Motor neuron (in vitro differentiated cells): ENCODE measurements around the gene MAB21L1. TPM values are rescaled to one million over a fixed set of nuclear protein-coding genes. Genes with fewer than 3 reads are reported as not detected.
A peak's percentile ranks its signal among the peaks of the same experiment; 100 is the strongest.

ENCODE experiments used
- ATAC-seq, 8 experiments: fragments of 200-7000 bp; cut with Tn5 transposase; replicated peaks in 6 of 8; 2 replicates each; pipeline ENCODE4 v1.8.0; 2021; ENCODE audit warnings: mild to moderate bottlenecking in 8 of 8, moderate library complexity in 8 of 8
- H3K27ac ChIP-seq, 2 donors: fragments of 250-450 bp; sonication (Bioruptor Pico); 2 replicates each; pipeline ENCODE4 v1.9.0; 2021; ENCODE audit warnings: antibody characterized with exemption in 2 of 2, mild to moderate bottlenecking in 2 of 2, moderate library complexity in 1 of 2
- H3K4me1 ChIP-seq, 2 donors: fragments of 250-450 bp; sonication (Bioruptor Pico); replicated peaks in 1 of 2; 2 replicates each; pipeline ENCODE4 v1.6.1; 2021; ENCODE audit warnings: antibody characterized with exemption in 2 of 2, mild to moderate bottlenecking in 2 of 2, moderate library complexity in 1 of 2
- H3K4me3 ChIP-seq, 5 donors: fragments of 250-450 bp; sonication (Bioruptor Pico); 2 replicates each; pipeline ENCODE4 v1.9.0; 2021; ENCODE audit warnings: antibody characterized with exemption in 5 of 5, mild to moderate bottlenecking in 5 of 5, moderate library complexity in 4 of 5
- WGBS, 10 experiments: fragments of 450-650 bp; shearing (Covaris generic); methylation state at CpG; one replicate each; pipeline ENCODE4 v1.0.0; 2022; 5-methylcytosine and 5-hydroxymethylcytosine counted together
- in situ Hi-C, 9 experiments: fragments of 400-800 bp; cut with MboI; loops; one replicate each; pipeline ENCODE4 v1.15.0; 2021; ENCODE audit warnings: low sequenced_read_pairs in 9 of 9, low pct_unique_long_range_greater_than_20kb in 2 of 9; ENCODE audit not compliant: unreplicated experiment in 9 of 9
- total RNA-seq, 8 experiments: library from RNA; unstranded; fragments of 300-600 nt; gene quantifications; 2 replicates each; pipeline versions ENCODE4 v1.2.3 to v1.2.4, GENCODE V29; 2022

MAB21L1 gene
- total RNA-seq, 8 experiments from 2014 or later: 0.31 to 1.5 (median 0.86) TPM

- in situ Hi-C loops: loop anchor here in 1 of 9 experiments (25.0 kb wide), 1 partner anchor 286 kb away; no protein-coding TSS in a partner anchor
- peaks cover 17 to 20% of the 10 kb centered on the region in 2 donors for H3K4me1 ChIP-seq
- H3K4me3 ChIP-seq: no peak overlapping the region
- ATAC-seq: no peak
- H3K27ac ChIP-seq: no peak overlapping the region
Measured at GRCh38 chr13:35498231-35498630, 21.7 kb upstream of the MAB21L1 start.

GRCh38 chr13:35496761-35497386 is 20.4 kb upstream of the MAB21L1 start:
- ATAC-seq: no peak
- WGBS, 10 experiments: 88 to 100% (median 100%) methylated on average over 1 to 2 of the region's 2 CpGs
- H3K4me3 ChIP-seq: no peak overlapping the region
- in situ Hi-C loops: loop anchor here in 1 of 9 experiments (25.0 kb wide), 1 partner anchor 285 kb away; no protein-coding TSS in a partner anchor
- H3K27ac ChIP-seq: no peak overlapping the region
- peaks cover 17 to 20% of the 10 kb centered on the region in 2 donors for H3K4me1 ChIP-seq

GRCh38 chr13:35496006-35496405 is 19.5 kb upstream of the MAB21L1 start:
- no peak overlapping the region for H3K4me3 ChIP-seq
- no peak for ATAC-seq
- H3K4me1 ChIP-seq: peaks cover 14 to 20% of the 10 kb centered on the region in 2 donors
- H3K27ac ChIP-seq: no peak overlapping the region
- in situ Hi-C loops: loop anchor here in 1 of 9 experiments (25.0 kb wide), 1 partner anchor 284 kb away; no protein-coding TSS in a partner anchor
- 0 to 100% (median 86%) methylated on average over 1 of the region's 1 CpG; no CpG with 5 or more reads in 3 of the 10 experiments for WGBS, 10 experiments

GRCh38 chr13:35489050-35489449 is 12.6 kb upstream of the MAB21L1 start:
- H3K4me3 ChIP-seq: no peak overlapping the region
- peak in 2 of 8 experiments; percentile 27 to 37 for ATAC-seq
- WGBS, 10 experiments: 33 to 71% (median 60%) methylated on average over 1 to 4 of the region's 4 CpGs; no CpG with 5 or more reads in 1 of the 10 experiments
- in situ Hi-C loops: loop anchor here in 1 of 9 experiments (25.0 kb wide), 1 partner anchor 277 kb away; no protein-coding TSS in a partner anchor
- no peaks in the 10 kb centered on the region for H3K4me1 ChIP-seq
- H3K27ac ChIP-seq: no peak overlapping the region

GRCh38 chr13:35485424-35485823 is 8.9 kb upstream of the MAB21L1 start:
- no peak overlapping the region for H3K4me3 ChIP-seq
- no peak overlapping the region for H3K27ac ChIP-seq
- H3K4me1 ChIP-seq: no peaks in the 10 kb centered on the region
- no peak for ATAC-seq
- in situ Hi-C loops: loop anchor here in 1 of 9 experiments (25.0 kb wide), 1 partner anchor 273 kb away; no protein-coding TSS in a partner anchor
- WGBS, 10 experiments: 69 to 100% (median 95%) methylated on average over 1 to 3 of the region's 3 CpGs

GRCh38 chr13:35484384-35484783 is 7.9 kb upstream of the MAB21L1 start:
- in situ Hi-C loops: loop anchor here in 1 of 9 experiments (25.0 kb wide), 1 partner anchor 272 kb away; no protein-coding TSS in a partner anchor
- Histone ChIP-seq H3K4me1 (no peaks in the 10 kb centered on the region), H3K4me3 (no peak overlapping the region), H3K27ac (no peak overlapping the region)
- no peak for ATAC-seq
- 0 to 82% (median 76%) methylated on average over 1 to 2 of the region's 2 CpGs; no CpG with 5 or more reads in 2 of the 10 experiments for WGBS, 10 experiments

GRCh38 chr13:35483761-35484160 is 7.3 kb upstream of the MAB21L1 start:
- Histone ChIP-seq H3K27ac (no peak overlapping the region), H3K4me3 (no peak overlapping the region), H3K4me1 (peaks cover 0 to 6% of the 10 kb centered on the region in 2 donors)
- in situ Hi-C loops: loop anchor here in 1 of 9 experiments (25.0 kb wide), 1 partner anchor 271 kb away; no protein-coding TSS in a partner anchor
- ATAC-seq: no peak
- WGBS, 10 experiments: 44 to 100% (median 77%) methylated on average over 1 to 3 of the region's 3 CpGs; no CpG with 5 or more reads in 2 of the 10 experiments

GRCh38 chr13:35482527-35482926 is 6.0 kb upstream of the MAB21L1 start:
- whole genome bisulfite sequencing, 10 experiments: 9 to 89% (median 75%) methylated on average over 1 of the region's 1 CpG; no CpG with 5 or more reads in 1 of the 10 experiments
- Histone ChIP-seq H3K4me3 (no peak overlapping the region), H3K4me1 (peaks cover 0 to 6% of the 10 kb centered on the region in 2 donors), H3K27ac (no peak overlapping the region)
- in situ Hi-C loops: loop anchor here in 1 of 9 experiments (25.0 kb wide), 1 partner anchor 270 kb away; no protein-coding TSS in a partner anchor
- ATAC-seq: no peak

GRCh38 chr13:35481777-35482176 is 5.3 kb upstream of the MAB21L1 start:
- peaks cover under 1 to 6% of the 10 kb centered on the region in 2 donors for H3K4me1 ChIP-seq
- no peak overlapping the region for H3K27ac ChIP-seq
- in situ Hi-C loops: loop anchor here in 1 of 9 experiments (25.0 kb wide), 1 partner anchor 269 kb away; no protein-coding TSS in a partner anchor
- ATAC-seq: no peak
- 33 to 100% (median 86%) methylated on average over 1 to 2 of the region's 2 CpGs for WGBS, 10 experiments
- H3K4me3 ChIP-seq: no peak overlapping the region

GRCh38 chr13:35480346-35480745 is 3.9 kb upstream of the MAB21L1 start:
- Histone ChIP-seq H3K27ac (no peak overlapping the region), H3K4me3 (no peak overlapping the region), H3K4me1 (peaks cover 5 to 6% of the 10 kb centered on the region in 2 donors)
- WGBS, 10 experiments: 13 to 94% (median 81%) methylated on average over 2 of the region's 2 CpGs
- in situ Hi-C loops: loop anchor here in 1 of 9 experiments (25.0 kb wide), 1 partner anchor 268 kb away; no protein-coding TSS in a partner anchor
- no peak for ATAC-seq

- WGBS, 10 experiments: 8 to 75% (median 29%) methylated on average over 1 of the region's 1 CpG; no CpG with 5 or more reads in 1 of the 10 experiments
- Histone ChIP-seq H3K4me1 (peaks cover 5 to 6% of the 10 kb centered on the region in 2 donors), H3K27ac (no peak overlapping the region), H3K4me3 (no peak overlapping the region)
- in situ Hi-C loops: loop anchor here in 1 of 9 experiments (25.0 kb wide), 1 partner anchor 267 kb away; no protein-coding TSS in a partner anchor
- ATAC-seq: no peak
Measured at GRCh38 chr13:35479706-35480105, 3.2 kb upstream of the MAB21L1 start.

GRCh38 chr13:35479038-35479492 is 2.6 kb upstream of the MAB21L1 start:
- peaks cover 5 to 6% of the 10 kb centered on the region in 2 donors for H3K4me1 ChIP-seq
- no peak overlapping the region for H3K27ac ChIP-seq
- in situ Hi-C loops: loop anchor here in 1 of 9 experiments (25.0 kb wide), 1 partner anchor 267 kb away; no protein-coding TSS in a partner anchor
- H3K4me3 ChIP-seq: no peak overlapping the region
- ATAC-seq: peak in 2 of 8 experiments; percentile 24 to 37
- WGBS, 10 experiments: 14 to 95% (median 32%) methylated on average over 4 to 14 of the region's 14 CpGs; no CpG with 5 or more reads in 1 of the 10 experiments
